Lower lobe of right lung (tissue), 2 donors: ENCODE measurements around the gene AIFM2. TPM values are rescaled to one million over a fixed set of nuclear protein-coding genes. Genes with fewer than 3 reads are reported as not detected.
"Not testable (repeated sequence)": the region's sequence is repeated elsewhere in the genome, so short reads cannot be mapped to it uniquely, and the experiment has no call there.

Experiments used
- ATAC-seq, 2 donors: fragments of 200-7000 bp; cut with Tn5 transposase; one replicate each; pipeline ENCODE4 v1.9.1; 2020 to 2022; ENCODE audit warnings: mild to moderate bottlenecking in 2 of 2, moderate library complexity in 2 of 2
- DNase-seq: peaks from one replicate; pipeline ENCODE4 v3.0.0-alpha.2; 2020
- H3K27ac ChIP-seq: fragments of 200-600 bp; one replicate; pipeline ENCODE4 v1.8.0; 2022
- H3K27me3 ChIP-seq: fragments of 200-600 bp; one replicate; pipeline ENCODE4 v1.8.0; 2022; ENCODE audit warnings: low read depth
- H3K36me3 ChIP-seq: fragments of 200-600 bp; one replicate; pipeline ENCODE4 v1.8.0; 2022; ENCODE audit warnings: mild to moderate bottlenecking
- H3K4me1 ChIP-seq: fragments of 200-600 bp; one replicate; pipeline ENCODE4 v1.8.0; 2022
- H3K4me3 ChIP-seq: fragments of 200-600 bp; one replicate; pipeline ENCODE4 v1.8.0; 2022; ENCODE audit warnings: mild to moderate bottlenecking
- H3K9me3 ChIP-seq: fragments of 200-600 bp; one replicate; pipeline ENCODE4 v1.8.0; 2022
- intact Hi-C: fragments of 100-400 bp; cut with DNase I; formaldehyde crosslinking; loops from one replicate; pipeline ENCODE4 v1.11.0; 2022
- long read RNA-seq: library from polyadenylated mRNA; unstranded; transcript quantifications from one replicate; pipeline ENCODE4 v2.0.0, GENCODE V29; 2021
- total RNA-seq: library from RNA; stranded (reverse); fragmentation: NEBNext Ultra II Directional; extraction: Animal tissue kit (Norgen Biotek cat#: 25700); gene quantifications from one replicate; pipeline ENCODE4 v1.2.1, GENCODE V29; 2021
- TF ChIP-seq, protein P1 (sequence below): fragments of 200-600 bp; IDR thresholded peaks from one replicate; pipeline ENCODE4 v1.8.0; 2022; ENCODE audit warnings: antibody characterized with exemption, mild to moderate bottlenecking
- donor health status: DM: no; HTN: yes; CAD: no; lungs with severe emphysema.

Gene AIFM2
- total RNA-seq, result 9.7 TPM
- long read RNA-seq, transcript AIFM2-201 (9 exons, 3,243 nt), result major isoform, 16 of 28 reads
- long read RNA-seq, partial matches to known transcripts, result 4 of 28 reads
- long read RNA-seq, other reads (novel, unspliced or antisense), result 7 of 28 reads

DNA sequence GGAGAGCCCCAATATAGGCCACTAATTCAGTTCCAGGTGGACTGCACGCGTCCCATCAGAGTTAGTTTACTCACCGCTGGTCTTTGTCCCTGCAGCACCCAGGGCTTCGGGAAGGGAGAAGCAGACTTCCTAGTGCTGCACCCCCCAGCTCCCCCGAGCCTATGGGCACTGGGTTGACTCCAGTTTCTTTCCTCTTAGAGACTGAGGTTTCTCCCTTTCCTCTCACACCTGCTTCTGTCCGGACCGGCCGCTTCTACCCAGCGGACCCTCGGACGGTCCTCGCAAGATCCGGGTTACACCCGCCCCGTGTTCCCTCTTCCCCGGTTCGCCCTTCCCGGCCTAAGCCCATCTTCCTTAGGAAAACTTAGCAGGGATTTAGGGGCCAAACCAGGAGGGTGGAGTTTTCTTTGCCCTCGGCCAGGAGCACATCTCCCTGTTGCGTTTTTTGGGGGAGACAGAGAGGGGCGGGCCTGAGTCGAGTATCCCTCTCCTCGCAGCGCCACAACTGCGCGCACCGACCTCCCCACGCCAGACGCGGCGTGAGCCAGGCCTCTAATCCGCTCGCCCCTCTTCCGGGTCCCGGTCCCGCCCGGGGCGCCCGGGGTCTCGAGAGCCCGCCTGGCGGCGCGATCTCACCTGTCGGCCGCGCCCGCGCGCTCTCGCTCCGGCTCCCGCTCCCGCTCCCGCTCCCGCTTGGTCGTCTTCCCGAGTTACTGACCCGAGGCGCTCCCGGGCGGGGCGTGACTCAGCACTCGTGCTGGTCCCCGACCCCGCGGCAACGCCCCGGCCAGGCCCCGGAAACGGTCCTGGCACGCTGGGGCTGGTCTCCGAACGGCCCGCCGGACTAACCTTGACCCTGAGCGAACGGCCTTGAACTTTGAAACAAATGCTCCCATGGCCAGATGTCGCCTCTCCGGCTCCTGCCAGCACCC is at the start of gene AIFM2:
TSS of gene AIFM2 (minus strand) at position 728 of the 932 bp plus-strand sequence. CDS start 8,741 bp downstream, outside the sequence.
- intact Hi-C loops, result no loop called here
- Histone ChIP-seq H3K27ac (peak within 1 kb of the TSS; percentile 79), H3K9me3 (no peaks in the 10 kb centered on the region), H3K4me1 (peaks cover 23% of the 10 kb centered on the region), H3K4me3 (peak within 1 kb of the TSS; percentile 77), H3K27me3 (no peaks in the 10 kb centered on the region), H3K36me3 (no peaks in the 10 kb centered on the region)
- TF ChIP-seq, protein P1, sequence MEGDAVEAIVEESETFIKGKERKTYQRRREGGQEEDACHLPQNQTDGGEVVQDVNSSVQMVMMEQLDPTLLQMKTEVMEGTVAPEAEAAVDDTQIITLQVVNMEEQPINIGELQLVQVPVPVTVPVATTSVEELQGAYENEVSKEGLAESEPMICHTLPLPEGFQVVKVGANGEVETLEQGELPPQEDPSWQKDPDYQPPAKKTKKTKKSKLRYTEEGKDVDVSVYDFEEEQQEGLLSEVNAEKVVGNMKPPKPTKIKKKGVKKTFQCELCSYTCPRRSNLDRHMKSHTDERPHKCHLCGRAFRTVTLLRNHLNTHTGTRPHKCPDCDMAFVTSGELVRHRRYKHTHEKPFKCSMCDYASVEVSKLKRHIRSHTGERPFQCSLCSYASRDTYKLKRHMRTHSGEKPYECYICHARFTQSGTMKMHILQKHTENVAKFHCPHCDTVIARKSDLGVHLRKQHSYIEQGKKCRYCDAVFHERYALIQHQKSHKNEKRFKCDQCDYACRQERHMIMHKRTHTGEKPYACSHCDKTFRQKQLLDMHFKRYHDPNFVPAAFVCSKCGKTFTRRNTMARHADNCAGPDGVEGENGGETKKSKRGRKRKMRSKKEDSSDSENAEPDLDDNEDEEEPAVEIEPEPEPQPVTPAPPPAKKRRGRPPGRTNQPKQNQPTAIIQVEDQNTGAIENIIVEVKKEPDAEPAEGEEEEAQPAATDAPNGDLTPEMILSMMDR, result peak; percentile 17
- DNase-seq, result peak; percentile 90
- peak; percentile 91 to 95 for ATAC-seq

DNA sequence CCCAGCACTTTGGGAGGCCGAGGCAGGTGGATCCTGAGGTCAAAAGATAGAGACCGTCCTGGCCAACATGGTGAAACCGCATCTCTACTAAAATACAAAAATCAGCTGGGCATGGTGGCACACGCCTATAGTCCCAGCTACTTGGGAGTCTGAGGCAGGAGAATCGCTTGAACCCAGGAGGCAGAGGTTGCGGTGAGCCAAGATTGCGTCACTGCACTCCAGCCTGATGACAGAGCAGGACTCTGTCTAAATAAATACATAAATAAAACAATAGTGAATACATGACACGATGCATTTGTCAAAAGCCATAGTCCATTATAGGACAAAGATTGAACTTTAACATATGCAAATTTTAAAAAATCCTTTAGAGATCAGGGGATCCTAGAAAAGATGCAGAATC is 46.6 kb upstream of the AIFM2 start:
- H3K4me1 ChIP-seq, H3K27ac ChIP-seq, DNase-seq, H3K27me3 ChIP-seq, H3K9me3 ChIP-seq, H3K4me3 ChIP-seq, intact Hi-C loops, H3K36me3 ChIP-seq, ATAC-seq: not testable (repeated sequence)

DNA sequence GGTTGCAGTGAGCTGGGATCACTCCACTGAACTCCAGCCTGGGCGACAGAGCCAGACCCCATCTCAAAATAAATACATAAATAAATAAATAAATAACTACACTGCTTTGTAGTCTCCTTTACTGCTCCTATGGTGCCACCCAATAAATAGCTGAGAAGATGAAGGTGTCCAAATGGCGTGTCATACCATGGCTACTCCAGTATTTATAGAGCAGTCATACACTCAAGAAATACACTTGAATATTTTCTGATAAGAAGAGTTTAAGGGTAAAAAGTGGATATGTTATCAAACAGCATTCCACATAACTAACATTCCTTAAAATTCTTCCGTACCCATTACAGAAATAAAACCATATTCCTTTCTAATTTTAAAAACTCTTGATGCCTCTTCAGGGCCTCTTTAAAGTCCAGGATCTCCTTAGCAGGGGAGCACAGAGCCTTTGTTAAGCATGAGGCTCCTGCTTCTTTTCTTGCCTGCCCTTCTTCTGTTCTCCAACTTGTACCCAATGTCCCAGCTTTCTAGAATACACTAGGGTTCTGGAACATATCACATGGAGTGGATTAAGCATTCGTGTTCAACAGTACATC is 45.6 kb upstream of the AIFM2 start:
- DNase-seq (no peak), ATAC-seq (peak; percentile 76 to 87)
- Histone ChIP-seq H3K27ac (peak overlapping the region; percentile 42), H3K4me1 (peaks cover 15% of the 10 kb centered on the region), H3K9me3 (no peaks in the 10 kb centered on the region), H3K4me3 (no peak overlapping the region), H3K27me3 (no peaks in the 10 kb centered on the region), H3K36me3 (no peaks in the 10 kb centered on the region)
- intact Hi-C loops, result no loop called here
- TF ChIP-seq, protein P1, result no peak

DNA sequence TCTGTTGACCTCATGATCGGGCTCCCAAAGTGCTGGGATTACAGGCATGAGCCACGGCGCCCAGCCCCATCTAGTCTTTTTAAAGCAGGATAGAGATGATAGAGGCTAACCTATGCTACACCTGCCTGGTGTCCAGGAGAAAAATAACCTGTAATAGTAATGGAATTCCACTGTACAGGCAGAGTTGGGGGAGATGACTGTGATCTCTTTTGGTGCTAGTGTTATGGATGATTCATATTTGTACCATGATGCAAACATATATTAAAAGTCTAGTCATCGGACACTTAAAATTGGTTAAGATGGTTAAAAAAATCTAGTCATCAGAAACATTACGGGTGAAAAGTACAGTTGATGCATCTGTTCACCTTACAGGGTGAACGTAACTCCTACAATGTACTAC is 43.8 kb upstream of the AIFM2 start:
- Histone ChIP-seq H3K36me3 (no peaks in the 10 kb centered on the region), H3K27ac (no peak overlapping the region), H3K4me3 (no peak overlapping the region), H3K9me3 (no peaks in the 10 kb centered on the region), H3K4me1 (peaks cover 16% of the 10 kb centered on the region), H3K27me3 (no peaks in the 10 kb centered on the region)
- intact Hi-C loops, result no loop called here
- ATAC-seq (no peak), DNase-seq (no peak)
- TF ChIP-seq, protein P1, result no peak

DNA sequence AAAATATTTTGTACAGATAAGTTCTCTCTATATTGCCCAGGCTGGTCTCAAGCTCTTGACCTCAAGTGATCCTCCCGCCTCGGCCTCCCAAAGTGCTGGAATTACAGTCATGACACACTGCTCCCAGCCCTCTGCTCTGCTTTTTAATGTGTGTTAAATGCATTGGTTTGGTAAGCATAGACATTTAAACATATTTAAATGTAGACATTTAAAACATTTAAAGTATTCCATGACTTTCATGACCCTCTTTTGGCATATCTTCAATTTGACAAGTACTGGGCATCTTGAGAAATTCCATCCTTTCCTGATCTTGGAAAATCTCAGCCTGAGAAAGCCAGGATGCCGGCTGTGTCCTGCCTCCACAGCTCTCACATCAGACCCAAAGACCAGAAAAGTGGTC is 42.9 kb upstream of the AIFM2 start:
- Histone ChIP-seq H3K27me3 (no peaks in the 10 kb centered on the region), H3K36me3 (no peaks in the 10 kb centered on the region), H3K4me1 (peaks cover 22% of the 10 kb centered on the region), H3K4me3 (no peak overlapping the region), H3K9me3 (no peaks in the 10 kb centered on the region), H3K27ac (no peak overlapping the region)
- DNase-seq (no peak), ATAC-seq (no peak)
- TF ChIP-seq, protein P1, result no peak
- intact Hi-C loops, result no loop called here
